T47D (cell line): Measurements from ENCODE around the gene PLCG2.

ENCODE experiments used
- DNase-seq, 2 experiments: peaks; one replicate each; pipeline versions ENCODE4 v3.0.0 to v3.0.0-alpha.2; 2011 to 2012; ENCODE audit warnings: low read depth in 1 of 2, low spot score in 1 of 2
- JUND ChIP-seq: IDR thresholded peaks from 2 replicates; pipeline ENCODE4 v1.6.1; 2012; ENCODE audit warnings: low read depth
- in situ Hi-C: cut with HindIII; loops from 2 replicates; pipeline ENCODE4 v1.10.0; 2016; ENCODE audit warnings: low sequenced_read_pairs, low pct_unique_long_range_greater_than_20kb

The PLCG2 gene

DNA sequence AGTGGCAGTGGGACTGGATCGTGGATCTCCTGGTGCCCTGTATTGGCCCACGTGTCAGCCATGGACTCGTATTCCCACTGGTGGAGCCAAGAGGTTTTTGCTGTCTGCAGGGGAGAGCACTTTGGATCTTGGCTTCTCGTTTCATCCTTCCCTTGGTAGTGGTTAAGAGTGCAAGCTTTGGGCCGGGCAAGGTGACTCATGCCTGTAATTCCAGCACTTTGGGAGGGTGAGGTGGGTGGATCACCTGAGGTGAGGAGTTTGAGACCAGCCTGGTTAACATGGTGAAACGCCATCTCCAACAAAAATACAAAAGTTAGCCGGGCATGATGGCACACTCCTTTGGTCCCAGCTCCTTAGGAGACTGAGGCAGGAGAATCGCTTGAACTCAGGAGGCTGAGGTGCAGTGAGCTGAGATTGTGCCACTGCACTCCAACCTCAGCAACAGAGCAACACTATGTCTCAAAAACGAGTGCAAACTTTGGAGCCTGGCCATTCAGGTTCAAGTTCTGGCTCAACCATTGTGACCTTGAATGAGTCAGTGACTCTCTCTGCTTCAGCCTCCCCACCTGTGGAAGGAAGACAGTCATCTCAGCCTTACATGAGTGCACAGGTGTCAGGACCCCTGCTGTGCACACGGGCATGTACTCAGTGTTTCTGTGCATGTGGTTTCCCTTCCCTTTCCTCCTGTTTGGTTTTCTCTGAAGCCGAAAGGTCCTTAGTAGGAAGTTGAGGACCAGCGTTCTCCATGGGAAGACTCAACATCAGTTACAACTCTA lies 57.4 kb downstream of the PLCG2 start:
- in situ Hi-C loops: no loop called here
- TF ChIP-seq JUND: no peak
- DNase-seq: no peak

- TF ChIP-seq JUND: no peak
- in situ Hi-C loops: no loop called here
- no peak for DNase-seq
Observed at GRCh38 chr16:81837312-81837751, 58.2 kb downstream of the PLCG2 start.

- DNase-seq: no peak
- in situ Hi-C loops: no loop called here
Observed at GRCh38 chr16:81838794-81839193, 59.7 kb downstream of the PLCG2 start.

DNA sequence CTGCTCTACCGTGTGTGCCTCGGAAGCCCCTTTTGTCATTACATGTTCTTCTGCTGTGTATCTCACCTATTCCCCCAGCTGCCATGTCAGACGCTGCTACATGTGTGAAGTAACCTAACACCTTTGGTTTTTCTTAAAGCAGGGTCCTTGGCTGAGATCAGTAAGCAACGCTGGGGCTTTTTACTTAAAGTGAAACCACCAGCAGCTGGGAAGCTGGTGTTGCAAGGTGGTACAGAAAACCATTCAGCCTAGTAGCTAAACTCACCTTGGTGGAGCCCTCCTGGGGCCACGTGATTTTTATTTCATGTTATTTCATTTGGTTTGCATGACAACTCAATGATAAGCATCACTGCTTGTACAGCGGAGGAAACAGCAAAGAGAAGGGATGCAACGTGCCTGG lies 62.6 kb downstream of the PLCG2 start:
- TF ChIP-seq JUND: no peak
- DNase-seq: no peak
- in situ Hi-C loops: no loop called here

More at GRCh38 chr16:81838794-81839193, 59.7 kb downstream of the PLCG2 start:
- TF ChIP-seq JUND: no peak

DNA sequence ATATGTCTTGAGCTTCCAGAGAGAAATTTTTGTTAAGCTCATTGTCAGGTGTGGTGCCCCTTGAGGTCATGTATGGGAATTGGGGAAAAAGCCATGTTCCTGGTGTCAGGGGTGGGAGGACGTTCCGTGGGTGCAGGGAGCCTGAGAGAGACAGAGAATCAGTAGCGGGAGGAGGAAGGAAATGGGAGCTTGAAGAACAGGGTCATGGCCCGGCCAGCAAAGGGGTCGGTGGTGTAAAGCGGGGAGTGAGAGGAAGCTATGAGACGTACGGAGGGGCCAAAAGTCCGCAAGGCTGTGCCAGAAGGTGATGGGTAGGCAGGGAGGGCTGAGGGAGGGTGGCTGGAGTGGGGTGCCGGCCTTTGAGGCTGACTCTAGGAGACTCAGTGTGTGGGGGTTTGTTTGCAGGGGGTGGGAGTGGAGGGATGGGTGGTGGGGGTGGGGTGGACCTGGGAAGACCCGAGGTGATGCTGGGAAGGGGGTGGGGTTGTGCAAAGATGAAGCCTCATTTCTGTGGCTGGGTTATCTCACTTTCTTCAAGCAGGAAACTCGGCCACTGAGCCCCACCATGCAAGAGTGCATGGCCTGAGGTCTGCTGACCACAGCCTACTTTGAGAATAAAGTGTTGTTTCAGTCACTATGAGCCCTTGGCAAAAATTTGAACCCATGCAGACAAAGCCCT lies 63.6 kb downstream of the PLCG2 start:
- no peak for DNase-seq
- no peak for TF ChIP-seq JUND
- in situ Hi-C loops: no loop called here

GRCh38 chr16:81843243-81843582 lies 64.1 kb downstream of the PLCG2 start:
- no peak for DNase-seq
- no peak for TF ChIP-seq JUND
- in situ Hi-C loops: no loop called here

- no peak for TF ChIP-seq JUND
- in situ Hi-C loops: no loop called here
- DNase-seq: no peak
Observed at GRCh38 chr16:81843683-81844082, 64.6 kb downstream of the PLCG2 start.

GRCh38 chr16:81846105-81846504 lies 67.0 kb downstream of the PLCG2 start:
- in situ Hi-C loops: no loop called here
- DNase-seq: no peak
- TF ChIP-seq JUND: no peak

GRCh38 chr16:81848306-81848853 lies 69.3 kb downstream of the PLCG2 start:
- DNase-seq: no peak
- TF ChIP-seq JUND: no peak
- in situ Hi-C loops: no loop called here

GRCh38 chr16:81850197-81850944 lies 71.3 kb downstream of the PLCG2 start:
- no peak for TF ChIP-seq JUND
- DNase-seq: no peak
- in situ Hi-C loops: no loop called here

- in situ Hi-C loops: no loop called here
- DNase-seq: peak in 1 of 2 experiments; percentile 76
- TF ChIP-seq JUND: no peak
Observed at GRCh38 chr16:81852347-81852746, 73.3 kb downstream of the PLCG2 start.

DNA sequence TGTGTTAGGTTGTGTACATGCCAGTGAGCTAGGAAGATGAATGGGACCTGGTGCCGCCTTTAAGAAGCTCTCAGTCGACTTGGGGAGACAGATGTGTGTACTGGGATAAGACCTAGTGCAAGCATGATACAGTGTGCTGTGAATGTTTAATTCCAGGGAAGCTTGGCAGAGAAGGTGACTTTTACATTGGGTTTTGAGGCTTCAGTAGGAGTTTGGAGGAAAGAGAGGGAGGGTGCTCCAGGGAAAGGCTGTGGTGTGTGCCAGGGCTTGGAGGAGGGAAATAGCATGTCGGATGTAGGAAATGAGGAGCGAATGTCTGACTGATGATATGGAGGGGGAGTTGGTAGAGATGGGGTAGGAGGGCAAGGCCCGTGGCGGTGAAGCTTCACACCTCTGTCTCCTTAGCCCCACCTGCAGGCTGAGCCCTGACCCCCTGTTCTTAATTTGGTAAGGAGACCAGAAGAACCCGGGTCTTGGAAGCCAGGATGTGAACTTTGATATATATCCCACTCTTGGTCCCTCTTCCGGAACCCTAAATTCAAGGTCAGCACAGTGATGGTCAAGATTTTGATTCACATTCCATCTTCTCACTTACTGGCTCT lies 76.6 kb downstream of the PLCG2 start:
- in situ Hi-C loops: no loop called here
- no peak for DNase-seq
- no peak for TF ChIP-seq JUND
